Stimulated activated CD4-positive, alpha-beta T cell treated with anti-CD3 and anti-CD28 coated beads, Interleukin-4, amount 100 ng/mL, for 1 hour (primary cell): Measurements from ENCODE around the gene PSMD2.
"Not testable (repeated sequence)": the region's sequence is repeated elsewhere in the genome, so short reads cannot be mapped to it uniquely, and the experiment has no call there.

ENCODE experiments used
- DNase-seq: peaks from one replicate; pipeline ENCODE4 v3.0.0-alpha.2; 2020

Gene PSMD2

DNA sequence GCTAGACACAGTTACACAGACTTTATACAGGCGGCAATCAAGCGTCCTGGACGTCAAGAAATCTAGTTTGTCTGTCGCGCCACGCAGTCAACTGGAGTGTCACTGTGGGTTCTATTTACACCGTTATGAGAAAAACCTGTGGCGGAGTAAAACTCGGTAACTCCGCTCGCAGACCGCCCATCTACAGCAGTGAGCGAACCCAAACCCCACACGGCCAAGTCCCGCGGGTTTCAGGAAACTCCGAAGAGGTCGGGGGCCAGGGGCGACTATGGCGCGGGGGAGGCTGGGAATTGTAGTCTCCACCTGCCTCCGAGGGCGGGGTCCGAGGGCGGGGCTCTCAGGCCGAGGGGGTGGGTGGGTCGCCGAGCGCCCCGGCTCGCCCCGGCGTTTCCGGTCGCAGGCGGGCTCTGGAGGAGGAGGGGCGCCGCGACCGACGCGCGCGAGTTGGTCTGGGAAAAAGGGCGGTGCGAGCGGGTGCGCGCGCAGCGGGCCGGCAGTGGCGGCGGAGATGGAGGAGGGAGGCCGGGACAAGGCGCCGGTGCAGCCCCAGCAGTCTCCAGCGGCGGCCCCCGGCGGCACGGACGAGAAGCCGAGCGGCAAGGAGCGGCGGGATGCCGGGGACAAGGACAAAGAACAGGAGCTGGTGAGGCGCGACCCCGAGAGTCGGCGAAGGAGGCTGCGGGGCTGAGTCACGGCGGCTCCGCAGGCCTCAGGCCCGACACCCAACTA is at the start of gene PSMD2:
Gene PSMD2, plus strand, starts transcription at position 483 of the 729 bp plus-strand sequence. Its CDS starts 26 bp downstream, at position 509.
- DNase-seq: peak; percentile 99

DNA sequence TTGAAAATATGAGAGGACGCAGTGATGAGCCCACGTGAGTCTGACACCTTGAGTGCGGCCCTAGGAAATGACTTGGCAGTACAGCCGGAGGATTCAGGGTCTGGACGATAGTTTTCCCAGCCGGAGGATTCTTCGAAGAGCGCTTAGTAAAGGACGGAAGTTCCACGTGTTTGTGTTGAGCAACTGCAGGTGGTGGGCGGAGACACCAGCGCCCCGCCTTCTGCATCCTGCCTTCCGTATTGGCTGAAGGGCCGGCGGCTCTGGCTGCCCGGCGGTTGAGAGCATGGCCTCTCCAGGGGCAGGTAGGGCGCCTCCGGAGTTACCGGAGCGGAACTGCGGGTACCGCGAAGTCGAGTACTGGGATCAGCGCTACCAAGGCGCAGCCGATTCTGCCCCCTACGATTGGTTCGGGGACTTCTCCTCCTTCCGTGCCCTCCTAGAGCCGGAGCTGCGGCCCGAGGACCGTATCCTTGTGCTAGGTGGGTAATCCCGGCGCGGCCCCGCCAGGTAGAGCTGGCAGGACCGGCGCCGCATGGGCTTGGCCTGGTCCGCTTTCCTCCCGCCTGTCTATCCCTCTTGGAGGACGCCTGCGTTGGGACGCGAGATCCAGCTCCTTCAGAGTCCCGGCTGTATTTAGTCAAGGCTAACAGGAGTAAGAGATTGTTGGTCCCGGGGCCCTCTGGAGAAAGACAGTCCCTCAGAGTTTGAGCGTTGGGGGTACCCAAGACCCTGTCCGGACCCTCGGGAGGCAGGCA is 49.5 kb upstream of the PSMD2 start, which contains the start of gene EEF1AKMT4:
Gene EEF1AKMT4, plus strand, starts transcription at position 261 of the 755 bp plus-strand sequence. Its CDS starts 23 bp downstream, at position 284.
- peak; percentile 95 for DNase-seq

DNA sequence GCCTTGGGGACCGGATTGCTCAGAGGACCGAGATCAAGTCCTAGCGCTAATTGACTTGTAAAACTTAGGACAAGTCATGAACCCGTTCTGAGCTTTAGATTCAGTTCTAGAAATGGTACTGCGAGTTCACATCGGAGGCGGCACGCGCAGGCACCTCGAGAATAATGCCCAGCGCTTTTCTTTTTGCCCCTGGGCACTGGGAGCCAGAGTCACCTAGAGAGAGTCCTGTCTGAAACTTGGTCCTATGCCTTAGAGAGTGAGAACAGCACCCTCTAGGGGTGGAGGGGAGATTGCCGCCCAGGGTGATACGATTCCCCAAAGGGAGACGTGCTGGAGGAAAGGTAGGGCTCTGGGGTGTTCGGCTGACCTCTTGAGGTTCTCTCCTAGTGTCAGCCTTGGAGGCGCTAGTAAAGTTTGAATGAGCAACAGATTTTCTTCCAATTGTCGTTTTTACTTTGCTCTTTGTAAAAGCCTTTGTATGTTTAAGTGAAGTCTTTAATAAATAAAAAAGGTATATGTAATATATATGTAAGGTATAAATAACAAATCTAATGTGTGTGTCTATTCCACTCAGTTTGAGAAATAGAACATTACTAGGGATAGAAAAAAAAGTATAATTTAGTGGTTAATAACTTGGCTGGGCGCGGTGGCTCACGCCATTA is 48.7 kb upstream of the PSMD2 start:
- peak; percentile 87 for DNase-seq

DNA sequence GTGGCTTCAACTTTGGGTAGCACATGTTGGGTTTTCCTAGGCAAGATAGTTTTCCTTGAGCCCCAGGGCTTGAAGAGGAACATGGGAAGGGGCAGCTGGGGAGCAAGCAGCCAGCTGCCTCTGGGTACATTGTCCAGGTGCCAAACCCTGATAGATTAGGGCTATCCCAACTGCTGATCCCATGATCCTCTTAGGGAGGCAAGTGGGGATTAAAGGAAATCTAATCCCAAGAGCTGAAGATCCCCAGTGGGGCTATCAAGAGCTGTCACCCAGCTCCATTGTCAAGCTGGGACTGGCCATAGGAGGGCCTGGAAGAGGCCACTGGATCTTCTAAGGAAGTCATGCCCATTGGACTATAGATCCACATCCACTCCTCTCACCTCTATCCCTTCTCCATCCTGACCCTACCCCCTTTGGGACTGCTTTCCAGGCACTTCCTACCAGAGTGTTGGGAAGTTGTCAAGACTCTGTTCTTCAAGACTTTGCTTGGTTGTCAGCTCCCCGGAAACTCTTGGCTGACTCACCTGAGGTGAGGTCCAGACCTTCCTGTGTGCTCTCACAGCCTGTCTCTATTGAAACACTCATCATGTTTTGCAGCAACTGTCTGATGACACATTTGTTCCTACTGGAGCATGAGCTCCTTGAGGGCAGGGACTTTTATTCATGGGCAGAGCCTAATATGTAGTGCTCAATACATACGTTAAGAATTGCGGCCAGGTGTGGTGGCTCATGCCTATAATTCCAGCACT is 43.6 kb upstream of the PSMD2 start:
- peak; percentile 24 for DNase-seq

DNA sequence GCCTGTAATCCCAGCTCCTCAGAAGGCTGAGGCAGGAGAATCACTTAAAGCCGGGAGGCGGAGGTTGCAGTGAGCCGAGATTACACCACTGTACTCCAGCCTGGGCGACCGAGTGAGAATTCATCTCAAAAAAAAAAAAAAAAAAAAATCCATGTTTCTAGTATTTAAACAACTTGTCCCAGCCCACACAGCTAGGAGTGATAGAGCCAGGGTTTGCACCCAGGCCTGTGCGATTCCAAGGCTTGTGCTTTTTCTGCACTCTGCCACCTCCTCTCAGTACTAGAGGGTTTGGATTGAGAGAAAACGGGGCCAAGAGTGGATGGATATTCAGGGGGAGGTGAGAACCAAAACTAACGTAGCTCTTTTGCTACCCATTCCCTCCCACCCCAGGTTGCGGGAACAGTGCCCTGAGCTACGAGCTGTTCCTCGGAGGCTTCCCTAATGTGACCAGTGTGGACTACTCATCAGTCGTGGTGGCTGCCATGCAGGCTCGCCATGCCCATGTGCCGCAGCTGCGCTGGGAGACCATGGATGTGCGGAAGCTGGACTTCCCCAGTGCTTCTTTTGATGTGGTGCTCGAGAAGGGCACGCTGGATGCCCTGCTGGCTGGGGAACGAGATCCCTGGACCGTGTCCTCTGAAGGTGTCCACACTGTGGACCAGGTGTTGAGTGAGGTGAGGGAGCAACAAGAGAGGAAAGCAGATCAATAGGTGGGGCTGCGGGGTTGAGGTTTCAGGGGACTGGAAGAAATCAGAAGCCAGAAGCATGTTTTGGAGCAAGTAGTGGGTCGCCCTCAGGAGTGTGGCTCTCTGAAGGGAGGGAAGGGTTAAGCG is 41.7 kb upstream of the PSMD2 start:
- DNase-seq: no peak

DNA sequence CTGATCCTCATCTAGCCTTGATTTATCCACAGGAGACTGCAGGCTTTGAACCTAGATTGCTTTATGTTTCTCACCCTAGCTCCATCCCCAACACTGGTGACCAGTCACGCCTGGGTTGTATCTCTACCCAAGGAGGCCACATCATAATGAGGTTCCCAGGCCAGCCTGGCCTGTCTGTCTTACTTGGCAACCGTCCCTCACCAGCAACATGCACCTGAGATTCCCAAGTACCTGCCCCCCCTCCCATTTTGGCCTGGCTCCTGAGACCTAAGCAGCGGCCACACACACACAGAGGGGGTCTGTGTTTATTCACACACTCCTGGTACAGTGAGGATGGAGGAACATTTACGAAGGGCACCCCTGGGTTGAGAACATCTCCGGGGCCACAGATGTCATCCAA is 40.1 kb upstream of the PSMD2 start:
- DNase-seq: no peak

DNA sequence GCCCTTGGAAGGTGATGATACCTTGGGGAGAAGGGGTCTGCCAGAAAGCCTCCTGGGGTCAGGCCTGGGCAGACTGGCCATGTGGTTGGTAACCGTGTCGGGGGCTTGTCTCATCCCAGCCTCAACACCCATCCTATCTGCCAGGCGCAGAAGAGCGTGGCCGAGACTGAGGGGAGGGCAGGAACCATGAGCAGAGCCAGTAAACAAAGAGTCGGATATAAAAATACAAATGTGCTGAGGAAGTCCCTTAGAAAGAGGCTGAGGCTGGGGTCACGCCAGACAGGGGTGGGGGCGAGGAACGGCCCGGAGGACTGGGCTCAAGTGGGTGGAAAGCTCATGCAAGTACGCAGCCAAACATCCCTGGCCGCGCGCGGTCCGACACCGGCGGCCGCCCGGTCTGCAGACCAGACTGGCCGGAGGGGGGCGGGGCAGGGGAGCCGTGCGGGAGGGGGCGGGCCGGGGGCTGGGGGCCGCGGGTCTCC is 39.6 kb upstream of the PSMD2 start:
- no peak for DNase-seq

DNA sequence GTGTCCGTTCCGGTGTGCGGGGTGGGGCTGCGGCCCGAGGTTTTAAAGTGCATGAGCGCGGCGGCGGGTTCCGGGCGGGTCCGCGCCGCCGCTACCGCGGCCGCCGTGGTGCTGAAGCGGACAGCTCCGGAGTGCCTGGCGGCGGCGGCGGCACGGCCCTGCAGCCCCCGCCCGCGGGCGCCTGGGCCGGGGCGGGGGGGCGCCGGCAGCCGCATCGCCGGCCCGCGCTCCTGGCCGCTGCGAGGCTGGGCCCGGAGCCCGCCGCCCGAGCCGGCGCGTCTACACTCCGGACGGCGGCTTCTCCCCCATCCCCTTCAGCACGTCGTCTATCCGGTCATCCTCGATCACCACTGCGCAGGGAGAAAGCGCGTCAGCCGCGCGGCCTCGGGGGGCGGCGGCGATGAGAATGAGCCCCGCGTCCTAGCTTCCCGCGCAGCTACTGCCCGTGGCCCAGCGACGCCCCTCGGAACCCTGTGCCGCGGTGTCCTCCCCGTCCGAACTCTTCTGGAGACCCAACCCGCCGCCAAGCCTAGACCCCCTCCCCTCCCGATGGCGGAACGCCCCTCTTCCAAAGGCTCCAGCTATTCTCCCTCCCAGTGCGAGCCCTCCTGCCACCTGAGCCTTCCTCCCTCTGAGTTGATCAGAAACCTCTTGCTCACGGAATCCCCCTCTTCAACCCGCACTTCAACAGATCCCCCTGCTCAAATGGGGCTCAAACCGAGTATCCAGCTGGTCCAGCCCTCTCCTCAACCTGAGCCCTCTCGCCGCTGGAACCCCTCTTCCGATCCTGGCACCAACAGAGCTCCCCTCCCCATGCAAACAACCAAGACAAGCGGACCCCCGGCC is 38.9 kb upstream of the PSMD2 start:
- DNase-seq: peak; percentile 53

DNA sequence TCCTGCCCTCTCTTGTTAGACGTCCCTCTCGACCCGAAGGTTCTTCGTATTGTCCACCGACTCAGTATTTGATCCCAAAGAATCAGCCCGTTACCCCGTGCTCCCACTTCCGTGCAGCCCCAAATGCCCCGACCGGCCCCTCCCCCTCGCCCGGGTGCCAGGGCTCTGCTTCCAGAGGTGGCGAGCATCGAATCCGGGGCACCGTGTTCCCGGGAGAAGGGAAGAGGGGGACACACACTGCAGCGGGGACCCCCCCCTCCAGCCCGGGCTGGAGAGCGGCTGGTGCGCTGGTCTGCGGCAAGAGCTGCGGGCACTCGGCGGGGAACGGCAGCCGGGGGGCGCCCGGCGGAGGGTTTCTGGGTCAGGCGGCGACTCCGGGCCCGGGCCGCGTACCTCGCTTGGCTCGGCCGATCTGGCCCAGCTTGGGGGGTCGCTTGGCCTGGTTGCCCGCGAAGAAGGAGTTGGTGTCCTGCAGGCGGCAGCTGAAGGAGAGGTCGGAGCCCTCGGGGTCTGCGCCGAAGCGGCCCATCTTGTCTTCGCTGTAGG is 38.2 kb upstream of the PSMD2 start:
- no peak for DNase-seq

DNA sequence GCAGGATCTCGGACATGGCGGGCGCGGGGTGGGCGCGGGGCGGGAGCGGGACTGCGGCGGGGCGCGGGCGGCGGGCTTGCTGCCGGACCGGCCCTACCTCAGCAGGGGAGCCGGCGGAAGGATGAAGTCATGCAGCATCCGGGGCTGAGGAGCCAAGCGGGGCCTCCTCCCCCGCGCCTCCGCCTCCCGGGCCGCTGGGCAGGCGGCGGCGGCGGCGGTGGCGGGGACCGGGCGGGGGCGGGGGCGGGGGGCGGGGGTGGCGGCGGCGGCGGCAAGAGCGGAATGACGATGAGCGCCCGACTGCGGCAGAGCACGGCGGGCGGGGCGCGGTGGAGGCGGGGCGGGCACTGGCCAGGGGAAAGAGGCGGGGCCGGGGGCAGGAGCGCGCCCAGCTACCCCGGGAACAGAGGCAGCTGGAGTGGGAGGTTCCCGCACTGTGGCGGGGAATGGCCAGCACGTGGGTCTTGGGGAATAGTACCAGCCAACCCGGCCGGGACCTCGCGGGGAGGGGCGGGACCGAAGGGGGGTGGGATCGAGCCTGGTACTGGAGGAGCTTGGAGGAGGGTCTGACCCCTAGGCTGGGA is 37.7 kb upstream of the PSMD2 start, which contains the start of gene CAMK2N2:
Gene CAMK2N2, minus strand, starts transcription at position 284 of the 584 bp plus-strand sequence. Its CDS starts 268 bp downstream, at position 16.
- DNase-seq: peak; percentile 51

DNA sequence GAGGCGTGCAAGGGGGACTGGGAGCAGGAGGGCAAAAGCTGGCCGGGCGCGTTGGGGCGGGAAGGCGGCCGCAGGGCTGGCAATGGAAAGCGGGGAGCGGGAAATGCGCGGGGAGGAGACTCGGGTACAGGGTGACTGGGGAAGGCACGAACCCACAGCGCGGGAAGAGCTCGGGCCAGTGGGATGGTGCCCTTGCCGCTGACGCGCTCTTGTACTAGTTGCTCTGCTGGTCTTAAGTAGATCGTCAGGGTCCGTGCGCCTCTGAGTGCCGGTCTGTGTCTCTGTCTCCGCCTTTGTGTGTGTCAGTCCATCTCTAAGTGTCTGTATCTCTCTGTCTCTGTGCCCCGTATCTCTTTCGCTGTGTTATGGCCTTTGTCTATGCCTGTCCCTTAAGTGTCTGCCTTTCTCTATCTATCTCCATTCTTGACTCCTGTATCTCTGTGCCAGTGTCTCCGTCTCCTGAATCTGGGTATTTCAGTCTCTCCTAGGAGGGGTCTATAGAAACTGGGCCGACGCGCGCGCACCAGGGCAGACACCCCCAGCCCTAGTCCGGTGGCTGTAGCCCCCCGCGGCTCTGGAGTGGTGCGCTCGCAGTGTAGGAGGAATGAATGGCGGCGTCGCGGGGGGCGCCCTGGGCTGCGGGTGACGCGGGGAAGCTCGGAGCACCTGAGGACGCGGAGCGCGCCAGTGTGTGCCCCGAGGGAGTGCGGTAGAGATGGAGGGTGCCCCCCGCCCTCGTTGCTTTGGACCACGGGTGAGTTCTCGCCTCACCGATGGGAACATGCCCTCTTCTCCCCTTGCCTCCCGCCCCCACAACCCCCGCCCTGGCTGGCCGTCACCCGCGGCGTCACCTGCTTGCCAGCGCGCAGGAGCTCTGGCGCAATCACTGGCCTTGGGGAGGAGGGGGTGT is 36.9 kb upstream of the PSMD2 start:
- peak; percentile 21 for DNase-seq

DNA sequence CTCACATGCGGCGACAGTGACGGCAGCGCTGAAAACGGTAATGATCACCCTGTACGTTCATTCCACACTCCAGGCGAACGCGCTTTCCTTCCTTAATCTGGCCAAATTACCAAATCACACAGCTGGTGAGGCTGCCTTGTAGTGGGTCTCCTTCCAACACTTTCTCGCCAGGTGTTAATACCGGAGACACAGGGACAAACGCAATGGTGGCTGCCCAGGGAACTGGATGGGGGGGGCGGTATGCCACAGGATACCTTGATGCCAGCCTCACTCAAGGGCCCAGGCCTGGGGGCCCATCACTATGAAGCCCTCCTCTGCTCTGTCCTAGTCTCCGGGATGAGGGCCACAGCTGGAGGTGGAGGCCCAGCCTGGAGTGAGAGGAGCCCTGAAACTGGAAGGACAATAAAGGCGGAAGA is 36.3 kb upstream of the PSMD2 start:
- no peak for DNase-seq

DNA sequence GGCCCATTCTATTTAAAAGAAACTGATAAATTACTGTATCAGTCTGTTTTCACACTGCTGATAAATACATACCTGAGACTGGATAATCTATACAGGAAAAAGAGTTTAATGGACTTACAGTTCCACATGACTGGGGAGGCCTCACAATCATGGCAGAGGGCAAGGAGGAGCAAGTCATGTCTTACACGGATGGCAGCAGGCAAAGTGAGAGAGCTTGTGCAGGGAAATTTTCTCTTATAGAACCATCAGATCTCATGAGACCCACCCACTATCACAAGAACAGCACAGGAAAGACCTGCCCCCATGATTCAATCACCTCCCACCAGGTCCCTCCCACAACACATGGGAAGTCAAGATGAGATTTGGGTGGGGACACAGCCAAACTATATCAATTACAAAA is 31.8 kb upstream of the PSMD2 start:
- DNase-seq: not testable (repeated sequence)

DNA sequence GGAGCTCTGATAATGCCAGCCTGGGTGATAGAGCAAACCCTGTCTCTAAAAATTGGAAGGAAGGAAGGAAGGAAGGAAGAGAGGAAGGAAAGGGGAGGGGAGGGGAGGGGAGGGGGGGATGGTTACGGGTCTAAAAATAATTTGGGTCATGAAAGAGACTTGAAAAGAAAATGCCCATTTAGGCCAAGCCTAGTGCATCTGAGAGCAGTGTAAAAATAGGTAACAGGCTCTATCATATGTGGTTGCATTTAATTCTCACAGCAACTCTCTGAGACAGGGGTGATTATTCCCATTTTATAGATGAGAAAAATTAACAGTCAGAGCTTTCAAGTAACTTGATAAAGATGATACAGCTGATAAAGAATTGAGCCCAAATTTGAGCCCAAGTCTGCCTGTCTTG is 26.8 kb upstream of the PSMD2 start:
- DNase-seq: no peak

DNA sequence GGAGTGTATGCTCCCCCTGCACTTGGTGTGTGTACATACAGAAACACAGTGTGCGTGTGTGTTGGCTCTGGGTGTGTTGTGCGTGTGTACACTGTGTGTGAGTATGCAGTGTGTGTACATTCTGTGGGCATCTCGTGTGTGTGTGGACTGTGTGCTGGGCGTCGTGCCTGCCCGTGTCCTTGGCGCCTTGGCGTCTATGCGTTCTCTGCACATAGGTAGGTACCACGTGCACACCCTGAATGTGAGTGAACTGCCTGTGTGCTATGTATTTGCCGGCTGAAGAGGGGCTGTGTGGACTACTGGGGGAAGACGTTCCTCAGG is 23.7 kb upstream of the PSMD2 start:
- DNase-seq: no peak

DNA sequence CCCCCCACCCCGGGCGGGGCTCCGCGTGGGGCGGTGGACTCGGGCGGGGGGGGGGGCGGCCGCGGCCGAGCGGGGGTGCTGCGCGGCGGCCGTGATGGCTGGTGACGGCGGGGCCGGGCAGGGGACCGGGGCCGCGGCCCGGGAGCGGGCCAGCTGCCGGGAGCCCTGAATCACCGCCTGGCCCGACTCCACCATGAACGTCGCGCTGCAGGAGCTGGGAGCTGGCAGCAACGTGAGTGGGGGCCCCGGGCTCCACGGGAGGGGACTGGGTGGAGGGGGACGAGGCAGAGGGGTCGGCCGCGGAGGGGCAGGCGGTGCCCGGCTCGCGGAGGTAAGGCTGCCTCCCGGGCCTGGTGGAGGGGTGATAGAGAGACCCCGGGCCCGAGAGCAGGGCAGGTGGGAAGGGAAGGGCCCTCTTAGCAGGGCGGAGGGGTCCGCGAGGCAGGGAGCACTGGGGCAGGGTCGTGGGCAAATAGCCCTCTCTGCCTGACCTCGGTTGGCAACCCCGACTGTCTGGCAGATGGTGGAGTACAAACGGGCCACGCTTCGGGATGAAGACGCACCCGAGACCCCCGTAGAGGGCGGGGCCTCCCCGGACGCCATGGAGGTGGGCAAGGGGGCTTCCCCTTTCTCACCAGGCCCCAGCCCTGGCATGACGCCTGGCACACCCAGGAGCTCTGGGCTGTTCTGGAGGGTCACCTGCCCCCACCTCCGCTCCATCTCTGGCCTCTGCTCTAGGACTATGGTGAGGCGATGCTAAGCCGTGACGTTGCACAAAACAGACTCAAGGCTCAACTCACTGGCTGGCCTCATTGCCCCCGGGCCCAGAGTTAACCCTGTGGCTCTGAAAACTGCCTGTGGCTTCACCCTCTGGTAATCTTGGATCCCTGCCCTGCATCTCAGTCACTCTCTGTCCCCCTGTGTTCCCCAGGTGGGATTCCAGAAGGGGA is 22.8 kb upstream of the PSMD2 start, which contains the start of gene ECE2:
Gene ECE2, plus strand, starts transcription at position 62 of the 950 bp plus-strand sequence. Its CDS starts 132 bp downstream, at position 194.
- no peak for DNase-seq

DNA sequence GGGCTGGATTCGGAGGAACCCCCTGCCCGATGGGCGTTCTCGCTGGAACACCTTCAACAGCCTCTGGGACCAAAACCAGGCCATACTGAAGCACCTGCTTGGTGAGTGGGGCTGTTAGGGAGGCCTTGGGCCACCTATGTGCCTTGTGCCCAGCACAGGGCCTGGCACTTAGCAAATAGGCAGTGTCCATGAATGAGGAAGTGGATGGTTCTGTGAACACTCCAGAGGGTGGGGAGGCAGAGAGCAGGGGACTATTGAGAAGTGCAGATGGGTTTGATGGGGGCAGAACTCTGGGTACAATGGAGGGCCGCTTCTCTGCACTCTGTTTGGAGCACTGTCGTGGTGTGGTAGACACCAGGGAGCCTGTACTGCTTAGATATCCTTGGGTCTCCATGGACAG is 21.7 kb upstream of the PSMD2 start:
- no peak for DNase-seq

DNA sequence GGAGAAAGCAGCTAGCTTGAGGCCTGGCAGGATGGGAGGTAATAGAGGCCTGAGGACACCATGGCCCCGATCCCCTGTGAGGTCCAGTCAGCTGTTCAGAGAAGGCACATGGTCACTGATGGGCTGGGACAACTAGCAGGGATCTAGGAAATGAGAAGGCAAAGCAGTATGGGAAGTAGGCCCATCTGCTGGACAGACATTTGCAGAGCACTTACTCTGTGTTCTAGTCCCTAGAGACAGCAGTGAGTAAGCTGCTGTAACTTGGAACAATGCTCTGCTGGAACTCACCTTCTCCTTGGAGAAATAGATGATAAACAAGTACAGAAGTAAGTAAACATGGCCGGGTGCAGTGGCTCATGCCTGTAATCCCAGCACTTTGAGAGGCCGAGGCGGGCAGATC is 16.1 kb upstream of the PSMD2 start:
- no peak for DNase-seq
